ENCODE measurements around the gene FUT3.

DNA sequence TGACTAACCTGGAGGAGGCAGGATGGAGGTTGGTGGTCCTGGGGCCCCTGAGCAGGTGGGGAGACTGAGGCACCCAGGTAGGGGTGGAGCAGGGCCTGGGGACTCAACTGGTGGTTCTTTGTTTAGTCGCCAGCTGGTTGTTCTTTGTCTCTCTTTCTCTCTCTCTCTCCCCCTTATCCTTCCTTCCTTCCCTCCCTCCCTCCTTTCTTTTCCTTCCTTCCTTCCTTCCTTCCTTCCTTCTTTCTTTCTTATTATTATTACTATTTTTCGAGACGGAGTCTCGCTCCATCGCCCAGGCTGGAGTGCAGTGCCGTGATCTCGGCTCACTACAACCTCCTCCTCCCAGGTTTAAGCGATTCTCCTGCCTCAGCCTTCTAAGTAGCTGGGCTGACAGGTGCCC lies 53.0 kb downstream of the FUT3 start:
- TF ChIP-seq ZFP1 (CRISPR knock-in tag; IDR thresholded peaks at IDR 0.05), result no peak
- no peak for TF ChIP-seq ZC3H4 (CRISPR knock-in tag; IDR thresholded peaks at IDR 0.05; ENCODE audit: borderline replicate concordance)

Data from K562 (cell line).